T-helper 2 cell treated with Interferon-gamma antibody and Interleukin-4, amounts not matched to agents 100 ng/mL and 5 ng/mL, for 36 hours (primary cell): ENCODE measurements around the gene CDC20. TPM values are rescaled to one million over a fixed set of nuclear protein-coding genes. Genes with fewer than 3 reads are reported as not detected.

Experiments used
- intact Hi-C: fragments of 100-400 bp; cut with micrococcal nuclease; formaldehyde crosslinking; loops from one replicate; pipeline ENCODE4 v1.15.1; 2023
- total RNA-seq: library from RNA; stranded (reverse); gene quantifications from 2 replicates; pipeline ENCODE4 v1.2.3, GENCODE V29; 2022

The CDC20 gene
- total RNA-seq, result 157 and 166 TPM in 2 replicates

GRCh38 chr1:43358746-43359693, at the start of gene CDC20:
CDC20 (plus strand) TSS chr1:43358981; CDS start chr1:43359216, 235 bp downstream.
- intact Hi-C loops, result loop anchor here (1.0 to 2.0 kb wide), 5 partner anchors 9 to 902 kb away; partner anchors contain the start of genes ELOVL1, MED8, PPCS and SZT2

GRCh38 chr1:43309405-43310025, 49.3 kb upstream of the CDC20 start:
- intact Hi-C loops, result no loop called here

- intact Hi-C loops, result no loop called here
Measured at GRCh38 chr1:43311521-43311920, 47.3 kb upstream of the CDC20 start.

GRCh38 chr1:43312212-43312623, 46.6 kb upstream of the CDC20 start:
- intact Hi-C loops, result no loop called here

- intact Hi-C loops, result no loop called here
Measured at GRCh38 chr1:43312663-43313515, 45.9 kb upstream of the CDC20 start.

GRCh38 chr1:43313771-43314170, 45.0 kb upstream of the CDC20 start:
- intact Hi-C loops, result no loop called here

GRCh38 chr1:43314233-43314632, 44.5 kb upstream of the CDC20 start:
- intact Hi-C loops, result no loop called here

- intact Hi-C loops, result no loop called here
Measured at GRCh38 chr1:43315481-43315880, 43.3 kb upstream of the CDC20 start.

- intact Hi-C loops, result no loop called here
Measured at GRCh38 chr1:43315963-43316737, 42.6 kb upstream of the CDC20 start.

GRCh38 chr1:43316738-43317520, 41.9 kb upstream of the CDC20 start:
- intact Hi-C loops, result no loop called here

GRCh38 chr1:43317817-43318471, 40.8 kb upstream of the CDC20 start:
- intact Hi-C loops, result no loop called here

- intact Hi-C loops, result no loop called here
Measured at GRCh38 chr1:43318831-43319230, 40.0 kb upstream of the CDC20 start.

- intact Hi-C loops, result no loop called here
Measured at GRCh38 chr1:43319288-43319687, 39.5 kb upstream of the CDC20 start.

GRCh38 chr1:43319766-43320165, 39.0 kb upstream of the CDC20 start:
- intact Hi-C loops, result no loop called here

GRCh38 chr1:43321331-43321891, 37.4 kb upstream of the CDC20 start:
- intact Hi-C loops, result no loop called here

- intact Hi-C loops, result no loop called here
Measured at GRCh38 chr1:43322506-43322905, 36.3 kb upstream of the CDC20 start.

GRCh38 chr1:43324810-43325209, 34.0 kb upstream of the CDC20 start:
- intact Hi-C loops, result no loop called here

- intact Hi-C loops, result no loop called here
Measured at GRCh38 chr1:43325381-43325780, 33.4 kb upstream of the CDC20 start.
